HG03060 (cell line): ENCODE results near the gene PPP1R37.
"Not testable (repeated sequence)": the region's sequence is repeated elsewhere in the genome, so short reads cannot be mapped to it uniquely, and the experiment has no call there.

Experiments used
- ATAC-seq: cut with Tn5 transposase; IDR thresholded peaks from one replicate; pipeline ENCODE4 v1.9.1; 2021; ENCODE audit warnings: low read depth, moderate number of reproducible peaks; ENCODE audit not compliant: unreplicated experiment

PPP1R37 gene

DNA sequence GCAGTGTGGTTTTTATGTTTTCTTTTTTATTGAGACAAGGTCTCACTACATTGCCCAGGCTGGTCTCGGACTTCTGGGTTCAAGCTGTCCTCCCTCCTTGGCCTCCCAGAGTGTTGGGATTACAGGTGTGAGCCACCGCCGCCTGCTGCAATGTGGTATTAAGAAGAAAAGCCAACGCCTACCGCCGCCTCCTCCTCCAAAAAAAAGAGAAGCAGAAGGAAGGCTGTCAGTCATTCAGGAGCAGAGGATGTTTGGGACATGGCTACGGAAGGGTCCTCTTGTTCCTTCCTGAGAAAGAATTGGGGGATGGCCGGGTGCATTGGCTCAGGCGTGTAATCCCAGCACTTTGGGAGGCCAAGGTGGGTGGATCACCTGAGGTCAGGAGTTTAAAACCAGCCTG is 1.2 kb downstream of the PPP1R37 start:
- ATAC-seq: no peak

DNA sequence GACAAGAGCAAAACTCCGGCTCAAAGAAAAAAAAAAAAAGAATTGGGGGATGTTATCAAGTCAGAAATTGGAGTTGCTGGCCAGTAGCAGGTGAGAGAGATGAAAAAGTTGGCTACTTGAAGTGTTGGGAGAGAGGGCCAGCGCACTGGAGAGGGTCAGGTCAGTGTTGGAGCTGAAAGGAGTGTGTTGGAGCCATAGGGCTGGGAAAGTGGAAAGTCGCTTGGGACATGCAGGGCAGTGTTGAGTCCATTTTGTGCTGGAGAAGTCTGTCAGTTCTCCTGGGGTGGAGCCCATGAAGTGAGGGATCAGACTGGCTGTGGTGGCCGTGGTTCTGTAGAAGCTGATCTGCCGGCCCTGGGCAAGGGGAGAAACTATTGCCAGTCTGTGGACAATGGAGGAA is 1.7 kb downstream of the PPP1R37 start:
- ATAC-seq: no peak

DNA sequence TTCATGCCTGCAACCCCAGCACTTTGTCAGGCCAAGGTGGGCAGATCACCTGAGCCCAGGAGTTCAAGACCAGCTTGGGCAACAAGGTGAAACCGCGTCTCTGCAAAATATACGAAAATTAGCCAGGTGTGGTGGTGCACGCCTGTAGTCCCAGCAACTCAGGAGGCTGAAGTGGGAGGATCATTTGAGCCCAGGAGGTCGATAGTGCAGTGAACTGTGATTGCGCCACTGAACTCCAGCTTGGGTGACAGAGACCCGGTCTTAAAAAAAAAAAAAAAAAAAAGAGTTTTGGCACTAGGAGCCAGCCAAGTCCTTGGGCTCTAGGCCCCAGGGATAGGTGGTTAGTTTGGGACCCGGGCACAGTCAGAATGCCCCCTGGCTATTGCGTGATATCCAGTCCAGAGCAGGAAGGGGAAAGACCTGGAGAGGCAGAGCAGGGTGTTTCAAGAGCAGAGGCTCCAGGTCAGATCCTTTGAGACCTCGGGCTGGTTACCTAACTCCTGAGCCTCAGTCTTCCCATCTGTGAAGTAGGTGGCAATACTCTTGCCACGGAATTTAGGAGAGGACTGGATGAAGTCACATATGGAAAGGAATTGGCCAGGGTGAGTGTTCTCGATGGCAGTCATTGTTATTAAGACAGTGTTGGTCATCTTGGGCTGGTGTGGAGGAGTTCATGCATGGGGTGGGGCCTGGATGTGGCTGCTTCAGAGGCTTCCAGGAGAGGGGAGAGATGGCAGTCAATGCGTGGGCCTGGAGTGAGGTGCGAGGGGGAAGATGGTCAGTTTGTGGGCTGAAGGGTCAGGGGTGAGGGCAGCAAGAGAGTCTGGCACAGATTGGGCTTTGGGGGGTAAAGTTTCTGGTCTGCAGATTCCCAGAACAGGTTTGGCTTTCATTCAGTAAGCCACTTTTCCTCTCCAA is 2.8 kb downstream of the PPP1R37 start:
- no peak for ATAC-seq

DNA sequence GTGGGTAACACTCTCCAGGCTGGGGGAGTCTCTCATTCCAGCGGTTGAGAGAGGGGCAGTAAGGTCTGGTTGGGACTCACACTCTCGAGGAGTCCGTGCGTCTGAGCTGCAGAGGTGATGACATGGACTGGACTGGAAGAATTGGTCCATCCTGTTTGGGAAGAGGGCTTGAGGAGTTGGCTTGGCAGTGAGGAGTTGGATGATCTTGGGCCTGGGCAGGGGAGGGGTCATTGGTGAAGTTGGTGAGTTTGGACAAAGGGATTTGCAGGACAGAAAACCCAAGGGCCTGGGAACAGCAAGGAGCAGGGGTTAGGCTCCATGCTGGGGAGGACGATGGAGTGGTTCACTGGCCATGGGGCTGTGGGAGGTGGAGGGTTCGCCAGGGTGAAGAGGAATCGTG is 3.7 kb downstream of the PPP1R37 start:
- no peak for ATAC-seq

DNA sequence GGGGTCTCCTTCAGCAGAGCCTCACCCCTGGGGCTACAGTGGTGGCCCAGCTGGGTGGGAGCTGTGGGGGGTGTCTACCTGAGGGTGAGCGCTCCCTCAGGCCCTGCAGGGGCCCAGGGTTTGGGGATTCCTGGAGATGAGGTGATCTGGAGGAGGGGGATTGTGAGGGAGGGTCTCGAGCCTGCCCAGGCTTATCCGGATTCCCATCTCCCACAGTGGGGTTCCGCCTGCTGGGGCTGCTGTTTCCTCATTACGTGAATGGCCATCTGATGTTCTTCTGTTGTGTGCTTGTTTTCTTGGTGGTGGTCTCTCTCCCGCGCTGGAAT is 4.4 kb downstream of the PPP1R37 start:
- no peak for ATAC-seq

DNA sequence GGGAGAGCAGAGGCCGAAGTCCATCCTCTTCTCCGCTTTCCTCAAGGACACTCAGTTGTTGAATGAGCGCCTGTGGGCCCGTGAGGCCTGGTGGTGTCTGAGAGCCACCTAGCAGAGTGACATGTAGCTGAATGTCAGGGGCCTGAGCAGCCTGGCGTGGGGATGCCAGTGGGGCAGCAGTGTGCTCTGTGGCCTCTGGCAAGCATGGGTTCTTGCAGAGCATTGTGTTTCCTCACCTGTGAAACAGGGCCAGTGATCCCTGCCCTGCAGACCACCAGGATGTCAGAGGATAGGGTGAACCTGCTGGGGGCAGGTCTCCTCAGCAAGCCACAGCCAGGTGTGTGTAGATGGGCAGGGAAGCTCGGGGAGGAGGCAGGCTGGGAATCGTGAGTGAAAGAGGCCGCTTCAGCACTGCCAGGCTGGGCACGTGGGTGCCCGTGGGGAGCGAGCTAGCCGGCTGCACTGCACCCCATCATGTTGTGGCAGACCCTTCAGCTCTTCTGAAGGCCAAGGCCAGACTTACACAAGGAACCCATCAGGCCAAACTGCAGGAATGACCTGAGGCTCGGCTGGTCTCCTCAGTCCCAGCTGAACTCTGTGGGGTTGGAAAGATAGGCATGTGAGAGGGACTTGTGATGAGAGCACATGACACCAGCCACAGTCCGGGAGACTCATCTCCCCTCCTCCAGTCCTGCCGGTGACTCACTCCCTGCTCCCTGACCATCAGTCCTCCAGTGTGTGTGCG is 5.0 kb downstream of the PPP1R37 start:
- ATAC-seq: no peak

DNA sequence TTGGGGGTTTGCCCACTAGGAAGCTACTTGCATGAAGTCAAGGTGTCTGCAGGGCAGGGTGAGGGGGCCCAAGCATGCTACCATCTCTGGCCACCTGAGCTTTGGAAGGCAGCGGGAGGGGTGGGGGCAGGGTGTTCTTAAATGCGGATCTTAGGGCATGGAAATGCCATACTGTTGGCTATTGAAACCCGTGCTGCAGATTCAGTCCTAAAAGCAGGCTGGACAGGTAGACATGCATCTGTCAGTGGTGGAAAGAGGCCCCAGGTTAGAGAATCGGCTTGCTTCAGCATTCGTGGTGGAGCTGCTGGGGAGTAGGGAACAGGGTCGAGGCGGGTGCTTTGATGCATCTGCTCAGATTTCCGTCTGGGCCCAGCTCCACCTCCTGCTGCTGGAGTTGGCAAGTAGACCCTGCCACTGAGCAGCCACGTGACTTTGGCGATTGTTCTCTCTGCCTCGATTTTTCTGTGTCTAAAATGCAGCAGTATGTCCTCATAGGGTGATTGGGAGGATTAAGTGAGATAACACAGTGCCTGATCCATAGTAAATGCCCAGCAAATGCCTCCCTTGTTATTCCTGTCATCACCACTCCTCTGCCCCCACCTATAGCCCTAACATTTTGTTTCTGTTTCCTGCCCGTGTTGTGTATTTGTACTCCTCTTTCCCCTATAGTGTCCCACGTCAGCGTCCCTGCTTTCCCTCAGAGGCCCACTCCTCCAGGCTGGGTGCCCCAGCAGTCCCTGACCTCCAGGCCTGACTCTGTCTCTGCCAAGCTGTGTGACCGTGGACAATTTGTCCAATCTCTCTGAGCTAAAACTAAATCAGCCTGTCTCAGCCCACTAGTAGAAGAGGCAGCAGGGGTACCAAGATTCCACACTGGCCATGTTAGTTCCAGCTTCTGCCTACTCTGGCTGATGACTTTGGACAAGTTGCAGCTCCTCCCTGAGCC is 5.8 kb downstream of the PPP1R37 start:
- no peak for ATAC-seq

DNA sequence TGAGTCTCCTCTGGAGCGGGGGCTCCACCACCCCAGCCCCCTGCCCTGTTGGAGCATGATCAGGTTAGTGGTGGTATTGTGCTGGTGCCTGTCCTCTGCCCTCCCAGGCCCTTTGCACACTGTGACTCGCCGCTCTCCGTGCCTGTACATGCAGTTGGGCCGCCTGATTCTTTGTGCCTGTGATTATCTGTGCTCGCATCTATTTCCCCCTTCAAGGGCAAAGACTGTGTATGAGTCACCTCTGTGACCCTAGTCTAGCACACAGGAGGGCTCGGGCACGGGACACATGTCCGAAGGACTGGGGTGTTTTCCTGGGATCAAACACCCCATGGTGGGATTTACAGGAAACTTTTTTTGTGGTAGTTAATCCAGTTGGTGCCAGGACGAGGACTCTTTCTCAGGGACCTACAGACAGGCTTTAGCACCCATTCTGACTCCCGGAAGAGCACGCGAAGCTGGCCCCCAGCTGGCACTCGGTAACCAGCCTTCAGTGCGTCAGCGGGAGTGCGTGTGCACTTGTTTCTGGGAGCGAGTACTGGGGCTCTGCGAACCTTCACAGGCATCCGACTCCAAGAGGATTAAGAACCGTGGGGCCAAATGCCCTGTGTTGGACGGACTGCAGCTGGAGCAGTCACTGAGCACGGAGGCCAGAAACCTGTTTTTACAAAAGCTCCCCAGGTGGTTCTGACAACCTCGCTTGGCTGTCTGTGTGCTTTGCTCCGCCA is 6.7 kb downstream of the PPP1R37 start:
- ATAC-seq: no peak

DNA sequence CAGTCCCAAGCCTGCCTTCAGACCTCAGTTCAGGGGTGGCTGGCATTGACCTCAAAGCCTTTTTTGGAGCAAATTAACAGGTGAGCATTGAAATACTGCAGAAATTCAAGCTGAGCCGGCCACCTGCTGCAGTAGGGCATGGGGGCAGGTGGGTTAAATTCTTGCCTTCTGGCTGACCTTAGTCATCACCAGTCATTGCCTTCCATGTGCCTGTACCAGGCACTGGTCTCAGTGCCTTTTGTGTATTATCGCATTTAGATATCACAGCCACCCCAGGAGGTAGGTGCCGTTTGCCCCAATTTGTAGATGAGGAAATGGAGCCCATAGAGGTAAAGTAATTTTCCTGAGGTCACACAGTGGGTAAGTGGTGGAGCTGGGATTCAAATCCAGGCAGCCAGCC is 7.2 kb downstream of the PPP1R37 start:
- ATAC-seq: no peak

DNA sequence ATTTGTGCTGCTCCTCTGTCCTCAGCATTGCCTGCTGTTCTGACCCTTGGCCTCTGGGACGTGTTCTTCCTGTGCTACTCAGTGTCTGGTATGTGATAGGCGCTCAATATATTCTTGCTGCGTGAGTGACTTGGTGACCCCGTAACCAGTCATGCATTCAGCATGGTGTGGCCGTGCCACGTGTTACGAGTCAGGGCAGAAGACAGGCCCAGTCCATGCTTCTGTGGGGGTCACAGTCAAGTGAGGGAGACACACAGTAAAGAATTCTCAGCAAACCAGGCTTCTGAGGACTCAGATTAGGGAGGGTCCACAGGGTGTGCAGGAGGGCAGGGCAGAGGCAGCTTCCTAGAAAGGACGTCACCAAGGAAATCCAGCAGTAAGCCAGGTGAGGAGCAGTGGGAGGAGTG is 7.9 kb downstream of the PPP1R37 start:
- ATAC-seq: no peak

DNA sequence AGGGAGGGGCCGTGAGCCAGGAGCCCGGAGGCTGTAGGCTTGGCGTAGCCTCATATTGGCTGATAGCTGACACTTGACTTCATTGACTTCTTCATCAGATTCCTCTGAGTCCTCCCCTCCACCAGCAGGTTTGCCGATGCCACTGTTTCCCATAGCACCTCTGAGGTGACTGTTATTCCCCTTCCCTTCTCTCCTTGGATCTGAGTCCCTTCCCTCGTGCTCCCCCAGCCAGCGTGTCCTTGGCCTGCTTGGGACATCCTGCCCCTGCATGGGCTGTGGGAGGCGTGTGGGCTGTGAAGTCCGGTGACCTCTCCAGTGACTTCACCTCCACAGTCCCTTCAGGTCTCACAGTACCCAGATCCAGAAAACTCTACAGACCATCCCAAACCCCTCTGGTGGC is 8.8 kb downstream of the PPP1R37 start:
- no peak for ATAC-seq

DNA sequence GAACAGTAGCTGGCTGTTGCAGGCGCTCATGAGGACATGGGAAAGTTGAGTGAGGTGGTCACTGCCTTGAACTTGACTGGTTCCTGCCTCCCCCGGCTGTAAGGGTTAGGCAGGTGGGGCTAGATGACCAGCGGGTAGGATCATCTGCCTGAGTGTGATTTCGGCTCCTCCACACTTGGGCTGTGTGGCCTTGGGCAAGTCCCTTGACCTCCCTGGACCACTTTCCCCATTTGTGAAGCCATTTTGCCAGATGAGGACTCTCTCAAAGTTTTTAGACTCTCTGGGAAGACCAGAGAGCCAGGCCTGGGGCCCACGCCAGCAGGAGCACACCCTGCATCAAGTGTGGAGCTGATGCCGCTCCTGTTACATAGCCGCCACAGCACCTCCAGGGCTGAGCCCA is 9.5 kb downstream of the PPP1R37 start:
- no peak for ATAC-seq

DNA sequence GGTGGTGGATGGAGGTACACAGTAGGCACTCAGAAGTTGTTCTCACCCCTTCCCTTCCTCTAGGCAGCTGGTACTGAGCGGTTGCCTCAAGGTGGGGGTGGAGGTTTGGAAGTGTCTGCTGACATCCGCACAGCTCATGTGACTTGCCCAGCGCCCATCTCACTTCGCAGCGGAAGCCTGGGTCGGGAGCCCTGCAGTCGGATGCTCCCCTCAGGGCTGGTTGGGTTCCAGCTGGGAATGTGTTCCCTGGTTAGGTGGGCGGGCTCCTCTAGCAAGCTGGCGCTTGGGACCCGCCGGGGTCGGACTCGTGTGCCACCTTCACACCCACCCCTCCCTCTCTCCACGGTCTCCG is 10.2 kb downstream of the PPP1R37 start:
- no peak for ATAC-seq

DNA sequence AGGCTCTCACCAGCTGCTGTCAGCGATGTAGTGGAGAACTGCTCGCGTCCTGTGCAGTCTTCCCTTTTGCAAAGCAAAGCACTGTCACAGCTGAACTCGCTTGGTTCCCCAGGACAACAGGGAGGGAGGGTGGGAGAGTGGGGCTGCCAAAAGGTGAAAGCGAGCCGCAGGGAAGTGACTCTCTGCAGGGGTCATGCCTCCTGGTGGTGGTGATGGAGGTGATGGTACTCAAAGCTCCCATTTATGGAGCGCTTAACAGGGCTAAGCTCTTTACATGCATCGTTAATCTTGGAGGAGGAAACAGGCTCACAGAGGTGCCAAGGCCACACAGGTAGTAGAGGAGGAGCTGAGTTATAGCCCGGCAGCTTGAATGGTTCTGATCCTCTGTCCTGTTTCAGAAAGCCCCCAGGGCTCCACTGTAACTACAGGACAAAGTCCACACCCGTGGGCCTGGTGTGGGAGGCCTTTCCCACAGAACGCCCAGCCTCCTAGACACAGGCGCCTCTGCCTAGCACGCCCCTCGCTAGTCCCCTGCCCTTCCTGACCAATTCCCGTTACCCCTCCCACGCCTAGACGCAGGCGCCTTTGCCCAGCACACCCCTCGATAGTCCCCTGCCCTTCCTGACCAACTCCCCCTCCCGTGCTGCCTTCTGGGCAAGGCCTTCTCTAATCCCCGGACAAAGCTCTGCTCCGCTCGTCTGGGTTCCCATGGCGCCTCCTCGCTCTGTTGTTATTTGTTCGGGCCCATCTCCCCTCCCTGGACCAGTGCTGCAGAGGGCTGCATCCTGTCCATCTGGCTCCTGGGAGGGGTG is 10.7 kb downstream of the PPP1R37 start:
- no peak for ATAC-seq

DNA sequence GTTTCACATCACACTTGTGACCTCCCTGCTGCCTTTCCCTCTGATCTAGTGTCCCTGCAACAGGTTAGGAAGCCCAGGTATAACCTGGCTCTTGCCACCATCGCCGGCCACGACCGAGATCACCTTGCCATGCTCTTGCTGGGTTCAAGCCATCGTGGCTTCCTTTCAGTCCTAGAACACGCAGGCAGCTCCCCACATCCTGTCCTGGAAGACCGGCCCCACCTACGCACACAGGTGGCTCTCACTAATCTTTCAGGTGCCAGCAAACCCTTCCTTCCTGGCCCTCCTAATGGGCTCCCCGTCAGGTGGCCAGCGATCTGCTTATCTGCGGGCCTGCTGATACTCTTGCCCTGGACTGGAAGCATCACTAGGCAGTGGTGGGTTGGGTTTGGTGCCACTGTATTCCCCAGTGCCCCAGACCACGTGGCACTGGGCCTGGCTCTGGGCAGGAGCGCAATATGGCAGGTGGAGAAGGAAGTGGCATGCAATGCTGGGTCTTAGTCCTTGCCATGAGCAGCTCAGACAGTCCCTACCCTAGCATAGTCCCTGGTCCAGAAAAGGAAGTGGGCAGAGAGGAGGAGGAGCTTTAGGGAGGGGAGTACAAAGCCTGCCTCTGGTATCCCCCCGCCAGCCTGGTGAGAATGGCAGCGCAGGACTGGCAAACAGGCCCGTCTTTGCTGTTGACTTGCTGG is 11.8 kb downstream of the PPP1R37 start:
- ATAC-seq: no peak

DNA sequence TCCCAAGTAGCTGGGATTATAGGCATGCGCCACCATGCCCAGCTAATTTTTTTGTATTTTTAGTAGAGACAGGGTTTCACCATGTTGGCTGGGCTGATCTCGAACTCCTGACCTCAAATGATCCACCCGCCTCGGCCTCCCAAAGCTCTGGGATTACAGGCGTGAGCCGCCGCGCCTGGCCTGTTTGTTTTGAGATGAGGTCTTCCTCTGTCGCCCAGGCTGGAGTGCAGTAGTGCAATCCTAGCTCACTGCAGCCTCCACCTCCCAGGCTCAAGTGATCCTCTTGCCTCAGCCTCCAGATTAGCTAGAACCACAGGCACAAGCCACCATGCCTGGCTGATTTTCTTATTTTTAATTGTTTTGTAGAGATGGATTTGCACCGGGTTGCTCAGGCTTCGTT is 13.4 kb downstream of the PPP1R37 start:
- ATAC-seq: not testable (repeated sequence)

DNA sequence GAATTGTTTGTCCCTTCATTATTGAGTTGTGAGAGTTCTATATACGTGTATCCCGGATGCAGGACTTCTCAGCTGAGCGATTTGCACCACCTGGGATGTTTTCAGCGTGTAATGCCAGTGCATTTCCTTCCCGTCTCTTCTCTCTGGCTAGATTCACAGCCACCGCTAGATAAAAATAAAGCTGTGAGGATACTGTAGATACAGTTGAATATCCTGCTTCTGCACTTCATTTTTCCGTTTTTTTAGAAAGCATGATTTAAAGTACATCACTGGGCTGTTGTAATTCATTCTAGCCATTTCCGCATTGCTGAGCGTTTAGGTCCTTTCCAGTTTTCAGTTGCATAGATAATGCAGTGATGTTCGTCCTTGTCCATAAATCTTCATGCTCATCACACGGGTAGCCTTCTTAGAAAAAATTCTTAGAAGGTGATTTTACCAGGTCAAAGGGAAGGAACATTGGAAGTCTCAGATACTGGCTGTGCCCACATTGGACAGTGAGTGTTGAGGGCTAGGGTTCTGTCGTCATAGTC is 14.7 kb downstream of the PPP1R37 start:
- ATAC-seq: no peak

DNA sequence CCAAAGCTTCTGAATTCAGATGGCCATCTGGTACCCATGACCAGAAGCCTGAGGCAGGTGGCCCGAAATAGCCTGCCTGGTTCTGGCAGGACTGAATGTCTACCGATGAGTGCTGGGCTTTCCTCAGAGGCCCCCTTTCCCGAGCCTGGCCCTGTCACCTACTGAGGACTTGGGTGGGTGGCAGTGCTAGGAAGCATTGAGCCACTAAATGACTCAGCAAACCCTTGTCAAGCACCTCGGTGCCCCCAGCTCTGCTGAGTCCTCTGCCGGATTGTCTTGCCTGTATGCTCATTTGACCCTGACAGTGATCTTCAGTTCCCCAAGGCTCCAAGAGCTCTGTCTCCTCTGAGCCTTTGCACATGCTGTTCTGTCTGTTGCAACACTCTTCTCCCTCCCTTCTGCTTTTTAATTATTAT is 17.9 kb downstream of the PPP1R37 start:
- no peak for ATAC-seq
